Gastroesophageal sphincter (tissue), 3 donors: ENCODE measurements around the gene CACNA1C.

ENCODE experiments used
- POLR2AphosphoS5 ChIP-seq: sonication (generic); formaldehyde crosslinking; IDR thresholded peaks from one replicate; pipeline ENCODE4 v1.6.1; 2017; ENCODE audit warnings: antibody characterized with exemption
- TF ChIP-seq, protein P1 (sequence below), 4 experiments: fragments of 200-600 bp in 2 of 4; fragments of 450-650 bp in 2 of 4; sonication (generic) in 1 of 4; IDR thresholded peaks; one replicate each; pipeline ENCODE4 v1.5.1; 2017 to 2019; ENCODE audit warnings: antibody characterized with exemption in 4 of 4, mild to moderate bottlenecking in 2 of 4, moderate library complexity in 2 of 4

- TF ChIP-seq, protein P1, sequence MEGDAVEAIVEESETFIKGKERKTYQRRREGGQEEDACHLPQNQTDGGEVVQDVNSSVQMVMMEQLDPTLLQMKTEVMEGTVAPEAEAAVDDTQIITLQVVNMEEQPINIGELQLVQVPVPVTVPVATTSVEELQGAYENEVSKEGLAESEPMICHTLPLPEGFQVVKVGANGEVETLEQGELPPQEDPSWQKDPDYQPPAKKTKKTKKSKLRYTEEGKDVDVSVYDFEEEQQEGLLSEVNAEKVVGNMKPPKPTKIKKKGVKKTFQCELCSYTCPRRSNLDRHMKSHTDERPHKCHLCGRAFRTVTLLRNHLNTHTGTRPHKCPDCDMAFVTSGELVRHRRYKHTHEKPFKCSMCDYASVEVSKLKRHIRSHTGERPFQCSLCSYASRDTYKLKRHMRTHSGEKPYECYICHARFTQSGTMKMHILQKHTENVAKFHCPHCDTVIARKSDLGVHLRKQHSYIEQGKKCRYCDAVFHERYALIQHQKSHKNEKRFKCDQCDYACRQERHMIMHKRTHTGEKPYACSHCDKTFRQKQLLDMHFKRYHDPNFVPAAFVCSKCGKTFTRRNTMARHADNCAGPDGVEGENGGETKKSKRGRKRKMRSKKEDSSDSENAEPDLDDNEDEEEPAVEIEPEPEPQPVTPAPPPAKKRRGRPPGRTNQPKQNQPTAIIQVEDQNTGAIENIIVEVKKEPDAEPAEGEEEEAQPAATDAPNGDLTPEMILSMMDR (IDR thresholded peaks at IDR 0.05): no peak
- TF ChIP-seq POLR2AphosphoS5: no peak
Observed at GRCh38 chr12:2151391-2151790, 98.6 kb downstream of the CACNA1C start.
